Fibroblast of peridontal ligament (primary cell): ENCODE measurements around the gene RNASET2.
"Not testable (repeated sequence)": the region's sequence is repeated elsewhere in the genome, so short reads cannot be mapped to it uniquely, and the experiment has no call there.

Experiments used
- DNase-seq: peaks from one replicate; pipeline ENCODE4 v3.0.0-alpha.2; 2010; ENCODE audit errors: extremely low read depth

Gene RNASET2

DNA sequence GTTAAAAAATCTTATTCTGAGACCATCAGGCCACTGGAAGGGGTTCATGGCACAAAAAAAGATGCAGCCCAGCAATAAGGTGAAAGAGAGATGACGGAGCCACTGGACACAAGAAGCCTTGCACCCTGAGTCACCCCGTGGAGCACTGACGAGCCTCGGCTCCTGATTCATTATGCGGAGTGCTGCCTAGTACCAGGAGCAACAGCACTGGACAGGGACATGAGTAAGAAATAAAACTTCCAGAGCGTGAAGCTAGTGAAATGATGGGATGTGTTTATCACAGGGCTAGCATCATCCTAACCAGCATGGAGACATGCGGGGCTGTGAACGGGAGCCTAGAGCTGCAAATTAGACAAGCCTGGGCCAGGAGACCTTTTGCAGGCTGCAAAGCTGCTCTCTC, 53.3 kb downstream of the RNASET2 start:
- DNase-seq, result no peak

DNA sequence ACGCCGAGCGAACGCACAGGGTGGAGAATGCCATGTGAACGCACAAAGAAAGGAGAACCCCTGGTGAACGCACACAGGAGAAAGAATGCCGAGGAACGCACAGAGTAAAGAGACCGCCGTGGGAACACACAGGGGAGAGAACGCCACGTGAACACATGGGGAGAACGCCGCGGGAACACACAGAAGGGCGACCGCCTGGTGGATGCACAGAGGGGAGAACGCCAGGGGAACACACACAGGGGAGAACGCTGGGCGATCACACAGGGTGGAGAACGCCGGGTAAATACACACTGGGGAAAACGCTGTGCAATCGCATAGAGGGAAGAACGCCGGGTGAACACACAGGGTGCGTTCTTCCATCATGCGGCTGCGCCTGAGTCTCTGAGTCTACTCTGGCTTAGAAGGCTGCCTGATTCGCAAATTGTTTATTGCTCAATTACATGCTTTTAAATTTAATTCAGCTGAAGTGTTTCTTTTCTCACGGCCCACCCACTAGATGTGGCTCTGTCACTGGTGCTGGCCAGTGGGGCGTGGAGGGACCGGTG, 54.1 kb downstream of the RNASET2 start:
- DNase-seq, result no peak

DNA sequence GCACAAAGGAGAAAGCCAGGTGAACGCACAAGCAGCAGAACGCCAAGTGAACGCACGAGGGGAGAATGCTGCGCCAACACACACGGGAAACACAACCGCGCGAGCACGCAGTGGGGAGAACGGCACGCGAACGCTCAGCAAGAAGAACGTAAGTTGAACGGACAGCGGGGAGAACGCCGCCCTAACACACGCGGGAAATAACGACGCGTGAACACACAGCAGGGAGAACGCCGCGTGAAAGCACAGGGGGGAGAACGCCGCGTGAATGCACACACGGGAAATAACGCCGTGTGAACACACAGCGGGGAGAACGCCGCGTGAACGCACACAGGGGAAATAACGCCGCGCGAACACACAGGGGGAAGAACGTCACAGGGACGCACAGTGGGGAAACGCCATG, 54.7 kb downstream of the RNASET2 start:
- no peak for DNase-seq

DNA sequence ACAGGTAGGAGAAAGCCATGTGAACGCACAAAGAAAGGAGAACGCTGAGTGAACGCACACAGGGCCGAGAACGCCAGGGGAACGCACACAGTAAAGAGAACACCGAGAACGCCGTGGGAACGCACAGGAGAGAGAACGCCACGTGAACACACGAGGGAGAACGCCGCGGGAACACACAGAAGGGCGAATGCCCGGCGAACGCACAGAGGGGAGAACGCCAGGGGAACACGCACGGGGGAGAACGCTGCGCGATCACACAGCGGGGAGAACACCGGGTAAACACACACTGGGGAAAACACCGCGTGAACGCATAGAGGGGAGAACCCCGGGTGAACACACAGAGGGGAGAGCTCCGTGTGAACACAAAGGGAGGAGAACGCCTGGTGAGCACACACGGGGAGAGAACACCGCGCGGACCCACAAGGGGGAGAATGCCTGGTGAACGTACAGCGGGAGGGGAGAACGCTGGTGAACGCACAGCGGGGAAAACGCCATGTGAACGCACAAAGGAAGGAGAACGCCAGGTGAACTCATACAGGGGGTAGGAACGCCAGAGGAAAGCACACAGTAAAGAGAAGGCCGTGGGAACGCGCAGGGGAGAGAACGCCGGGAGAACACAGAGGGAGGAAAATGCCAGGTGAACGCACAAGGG, 55.3 kb downstream of the RNASET2 start:
- no peak for DNase-seq

DNA sequence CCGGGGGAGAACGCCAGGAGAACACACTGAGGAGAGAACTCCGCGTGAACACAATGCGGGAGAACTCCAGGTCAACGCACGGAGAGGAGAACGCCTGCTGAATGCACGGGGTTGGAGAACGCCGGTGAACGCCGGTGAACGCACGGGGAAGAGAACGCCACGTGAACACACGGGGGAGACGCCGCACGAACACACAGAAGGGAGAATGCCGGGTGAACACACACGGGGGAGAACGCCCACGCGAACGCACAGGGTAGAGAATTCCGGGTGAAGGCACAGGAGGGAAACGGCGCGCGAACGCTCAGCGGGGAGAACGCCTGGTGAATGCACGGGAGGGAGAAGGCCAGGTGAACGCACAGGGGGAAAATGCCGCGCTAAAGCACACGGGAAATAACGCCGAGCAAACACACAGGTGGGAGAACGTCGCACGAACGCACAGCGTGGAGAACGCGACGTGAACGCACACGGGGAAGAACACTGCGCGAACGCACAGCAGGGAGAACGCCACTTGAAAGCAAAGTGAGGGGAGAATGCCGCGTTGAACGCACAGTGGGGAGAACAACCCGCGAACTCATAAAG, 56.1 kb downstream of the RNASET2 start:
- no peak for DNase-seq

DNA sequence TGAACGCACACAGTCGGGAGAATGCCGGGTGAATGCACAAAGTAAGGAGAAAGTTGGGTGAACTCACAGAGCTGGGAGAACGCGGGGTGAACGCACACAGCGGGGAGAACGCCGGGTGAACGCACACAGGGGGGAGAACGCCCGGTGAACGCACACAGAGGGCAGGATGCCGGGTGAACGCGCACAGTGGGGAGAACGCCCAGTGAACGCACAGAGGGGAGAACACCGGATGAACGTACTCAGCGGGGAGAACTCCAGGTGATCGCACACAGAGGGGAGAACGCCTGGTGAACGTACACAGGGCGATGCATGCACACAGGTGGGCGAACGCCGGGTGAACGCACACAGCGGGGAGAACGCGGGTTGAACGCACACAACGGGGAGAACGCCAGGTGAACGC, 57.4 kb downstream of the RNASET2 start:
- DNase-seq, result no peak

DNA sequence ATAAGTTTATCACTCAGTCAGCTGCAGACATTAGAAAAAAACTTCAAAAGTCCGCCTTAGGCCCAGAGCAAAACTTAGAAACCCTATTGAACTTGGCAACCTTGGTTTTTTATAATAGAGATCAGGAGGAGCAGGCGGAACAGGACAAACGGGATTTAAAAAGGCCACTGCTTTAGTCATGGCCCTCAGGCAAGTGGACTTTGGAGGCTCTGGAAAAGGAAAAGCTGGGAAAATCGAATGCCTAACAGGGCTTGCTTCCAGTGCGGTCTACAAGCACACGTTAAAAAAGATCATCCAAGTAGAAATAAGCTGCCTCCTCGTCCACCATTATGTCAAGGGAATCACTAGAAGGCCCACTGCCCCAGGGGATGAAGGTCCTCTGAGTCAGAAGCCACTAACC, 61.7 kb downstream of the RNASET2 start:
- DNase-seq, result not testable (repeated sequence)

DNA sequence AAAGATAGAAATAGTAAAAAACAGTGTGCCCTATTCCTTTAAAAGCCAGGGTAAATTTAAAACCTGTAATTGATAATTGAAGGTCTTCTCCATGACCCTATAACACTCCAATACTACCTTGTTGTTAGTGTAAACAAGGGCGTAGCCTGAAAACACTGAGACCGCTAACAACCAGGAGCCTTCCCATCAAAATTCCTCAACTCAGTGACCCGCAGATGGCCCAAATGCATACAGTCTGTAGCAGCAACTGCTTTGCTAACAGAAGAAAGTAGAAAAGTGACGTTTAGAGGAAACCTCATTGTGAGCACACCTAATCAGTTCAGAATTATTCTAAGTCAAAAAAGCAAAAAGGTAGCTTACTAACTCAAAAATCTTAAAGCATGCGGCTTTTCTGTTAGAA, 63.9 kb downstream of the RNASET2 start:
- not testable (repeated sequence) for DNase-seq

DNA sequence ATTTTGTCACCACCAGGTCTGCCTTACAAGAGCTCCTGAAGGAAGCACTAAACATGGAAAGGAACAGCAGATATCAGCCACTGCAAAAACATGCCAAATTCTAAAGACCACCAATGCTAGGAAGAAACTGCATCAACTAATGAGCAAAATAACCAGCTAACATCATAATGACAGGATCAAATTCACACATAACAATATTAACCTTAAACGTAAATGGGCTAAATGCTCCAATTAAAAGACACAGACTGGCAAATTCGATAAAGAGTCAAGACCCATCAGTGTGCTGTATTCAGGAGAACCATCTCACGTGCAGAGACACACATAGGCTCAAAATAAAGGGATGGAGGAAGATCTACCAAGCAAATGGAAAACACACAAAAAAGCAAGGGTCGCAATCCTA, 69.6 kb downstream of the RNASET2 start:
- DNase-seq, result not testable (repeated sequence)

DNA sequence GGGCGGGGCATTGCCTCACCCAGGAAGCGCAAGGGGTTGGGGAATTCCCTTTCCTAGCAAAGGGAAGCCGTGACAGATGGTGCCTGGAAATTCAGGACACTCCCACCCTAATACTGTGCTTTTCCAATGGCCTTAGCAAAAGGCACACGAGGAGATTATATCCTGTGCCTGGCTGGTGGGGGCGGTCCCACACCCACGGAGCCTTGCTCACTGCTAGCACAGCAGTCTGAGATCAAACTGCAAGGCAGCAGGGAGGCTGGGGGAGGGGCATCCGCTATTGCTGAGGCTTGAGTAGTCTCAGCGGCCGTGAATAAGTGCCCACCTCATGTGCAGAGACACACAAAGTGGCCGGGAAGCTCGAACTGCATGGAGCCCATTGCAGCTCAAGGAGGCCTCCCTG, 71.4 kb downstream of the RNASET2 start:
- DNase-seq, result not testable (repeated sequence)

DNA sequence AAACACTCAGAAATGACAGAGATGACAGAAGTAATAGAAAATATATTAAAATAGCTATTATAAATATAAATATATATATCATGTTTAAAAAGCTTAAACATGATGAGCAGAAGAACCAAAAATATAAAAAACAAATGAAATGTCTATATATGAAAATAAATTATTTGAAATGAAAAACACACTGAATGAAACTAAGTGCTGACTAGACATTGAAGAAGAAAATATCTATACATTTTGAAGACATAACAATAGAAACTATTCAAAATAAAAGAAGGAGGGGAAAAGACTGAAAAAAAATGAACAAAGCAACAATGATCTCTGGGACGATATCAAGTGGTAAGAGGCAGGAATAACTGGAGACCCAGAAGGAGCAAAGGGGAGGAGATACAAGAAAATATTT, 76.8 kb downstream of the RNASET2 start:
- no peak for DNase-seq
